DLD1 (cell line): ENCODE measurements around the gene NEDD1.

ENCODE experiments used
- in situ Hi-C: cut with HindIII; loops from 2 replicates; pipeline ENCODE4 v1.10.0; 2017; ENCODE audit warnings: low sequenced_read_pairs

NEDD1 gene

GRCh38 chr12:96901175-96901574, 5.9 kb upstream of the NEDD1 start:
- in situ Hi-C loops, result no loop called here

DNA sequence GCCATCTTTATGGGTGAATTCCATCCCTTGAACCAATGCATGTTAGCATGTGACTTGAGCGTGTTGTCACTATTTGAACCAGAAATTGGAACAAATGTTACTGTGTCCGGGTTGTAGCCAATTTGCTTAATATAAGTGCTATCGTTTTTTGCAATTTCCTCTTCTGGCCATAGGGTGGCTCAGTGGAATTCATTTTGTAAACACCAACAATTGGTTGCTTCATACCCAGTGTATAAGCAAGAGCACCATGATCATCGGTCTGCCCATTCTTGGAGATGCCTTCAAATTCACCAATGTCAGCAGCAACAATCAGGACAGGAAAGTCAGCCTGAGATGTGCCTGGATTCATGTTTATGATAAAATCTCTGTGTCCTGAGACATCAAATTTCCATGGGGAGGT, 5.0 kb upstream of the NEDD1 start:
- in situ Hi-C loops, result no loop called here

DNA sequence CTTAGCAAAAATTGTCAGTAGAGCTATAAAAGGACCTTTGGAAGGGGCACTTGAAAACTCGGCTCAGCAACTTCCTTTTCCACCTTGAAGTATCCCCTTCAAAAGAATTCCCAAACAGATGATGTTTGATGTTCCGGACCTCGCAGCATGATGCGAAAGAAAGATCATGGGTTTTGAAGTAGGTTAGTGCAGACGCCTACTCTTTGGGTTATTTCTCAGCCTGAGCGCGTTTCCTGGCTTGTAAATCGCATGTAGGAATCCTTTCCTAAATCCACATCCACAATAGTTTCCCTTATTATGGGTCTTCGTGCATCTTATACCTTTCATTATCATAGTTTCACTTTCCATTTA, 584 bp upstream of the NEDD1 start:
- in situ Hi-C loops, result no loop called here

DNA sequence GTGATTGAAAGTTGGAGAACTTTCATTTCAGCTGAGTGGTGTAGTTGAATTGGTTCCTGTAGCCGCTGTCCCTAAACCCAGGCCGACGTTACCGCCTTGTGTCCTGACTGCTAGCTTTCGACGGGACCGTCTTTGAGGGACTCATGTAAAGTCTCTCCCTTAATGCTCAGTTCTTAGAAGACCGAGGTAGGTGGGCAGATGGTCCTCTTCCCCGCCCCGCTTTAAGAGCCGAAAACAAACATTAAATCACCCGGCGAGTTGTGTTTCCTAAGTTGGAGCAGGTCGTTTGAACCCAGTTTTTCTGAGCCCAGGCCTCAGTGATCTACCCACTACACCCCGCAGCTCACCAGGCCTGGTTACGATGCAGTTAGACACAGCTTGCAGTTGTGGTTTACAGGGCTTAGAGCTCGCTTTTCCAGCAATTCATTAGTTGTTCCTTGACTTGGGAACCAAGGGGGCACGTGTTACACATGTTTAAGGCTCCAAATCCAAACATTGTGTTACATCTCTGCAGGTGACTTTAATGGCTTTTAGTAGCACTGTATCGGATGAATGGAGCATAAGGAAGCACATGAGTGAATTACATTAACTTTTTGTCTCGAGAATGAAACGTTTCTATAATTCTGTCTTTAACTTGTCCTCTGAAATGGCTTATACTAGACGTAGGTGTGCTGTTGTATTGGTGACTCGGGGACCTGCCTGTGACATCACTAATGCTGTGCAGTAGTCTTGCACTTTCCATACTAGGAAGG, 790 bp downstream of the NEDD1 start:
- in situ Hi-C loops, result no loop called here

DNA sequence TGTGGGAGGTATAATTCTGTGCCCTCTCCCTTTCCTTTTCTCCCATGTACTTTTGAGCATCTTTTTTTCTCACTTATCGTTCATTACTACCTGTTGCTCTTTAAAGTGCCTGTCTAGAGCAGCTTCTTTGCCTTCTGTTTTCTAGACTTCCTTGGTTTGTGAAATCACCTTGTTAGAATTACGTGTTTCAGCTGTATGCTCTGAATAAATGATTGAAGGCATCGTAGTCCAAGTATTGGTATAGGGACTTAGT, 1.3 kb downstream of the NEDD1 start:
- in situ Hi-C loops, result no loop called here

DNA sequence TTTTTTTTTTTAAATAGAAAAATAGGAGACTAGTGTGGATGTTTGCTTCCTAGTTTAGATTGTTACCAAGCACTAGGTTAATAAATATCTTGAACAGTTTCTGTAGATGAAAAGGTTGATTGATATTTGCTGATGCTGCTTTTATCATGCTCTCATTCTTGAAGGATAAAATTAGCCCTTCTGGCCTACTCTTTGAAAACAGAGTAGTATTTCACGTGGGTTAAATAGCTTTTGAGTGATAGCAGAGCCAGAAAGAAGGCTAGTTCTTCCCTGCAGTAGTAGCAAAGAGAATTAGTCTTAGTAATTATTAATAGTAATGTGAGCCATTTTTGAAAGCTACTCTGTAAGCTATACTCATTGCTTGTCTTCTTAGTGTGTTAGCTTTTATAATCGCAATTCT, 5.2 kb downstream of the NEDD1 start:
- in situ Hi-C loops, result no loop called here

DNA sequence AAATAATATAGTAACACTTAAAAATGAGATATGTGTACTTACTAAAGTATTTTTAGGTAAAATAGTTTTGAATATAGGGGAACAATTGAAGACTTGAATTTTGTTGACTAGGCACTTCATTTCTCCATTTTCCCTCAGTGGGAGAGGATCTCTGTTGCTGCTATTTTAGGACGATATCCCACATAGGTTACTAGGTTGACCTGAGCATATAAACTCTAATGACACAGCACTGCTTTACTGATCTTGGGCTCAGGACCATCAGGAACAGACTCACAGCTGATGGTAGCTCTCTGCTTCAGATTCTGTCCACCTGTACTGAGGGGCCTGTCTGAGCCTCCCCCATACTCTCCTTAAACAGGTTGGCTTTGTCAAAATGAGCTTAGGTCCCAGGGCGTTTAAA, 5.9 kb downstream of the NEDD1 start:
- in situ Hi-C loops, result no loop called here

DNA sequence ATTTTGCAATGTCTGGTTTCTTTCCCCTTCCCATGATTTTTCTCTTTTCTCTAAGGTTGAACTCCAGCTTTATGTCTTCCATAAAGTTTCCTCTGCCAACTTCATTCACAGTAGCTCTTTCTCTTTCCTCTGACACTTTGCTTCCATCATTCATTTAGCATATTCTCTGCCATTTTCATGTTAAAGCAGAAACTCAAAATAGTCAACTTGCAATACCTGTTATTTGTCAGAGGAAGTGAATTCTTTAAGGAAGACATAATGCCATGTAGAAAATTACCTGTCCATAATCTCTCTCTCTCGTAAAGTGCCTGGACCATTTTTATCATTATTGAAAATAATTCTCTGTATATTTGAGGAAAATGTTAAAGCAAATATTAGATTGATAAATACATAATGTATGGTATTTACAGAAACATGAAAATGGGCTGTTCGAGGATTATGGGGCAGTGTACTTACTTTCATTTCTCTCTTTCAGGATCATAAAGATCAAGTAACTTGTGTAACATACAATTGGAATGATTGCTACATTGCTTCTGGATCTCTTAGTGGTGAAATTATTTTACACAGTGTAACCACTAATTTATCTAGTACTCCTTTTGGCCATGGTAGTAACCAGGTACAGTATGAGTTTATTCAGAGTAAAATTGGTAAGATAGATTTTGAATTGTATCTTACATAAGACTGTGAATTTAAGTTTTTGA, 12.6 kb downstream of the NEDD1 start:
- in situ Hi-C loops, result no loop called here

GRCh38 chr12:96948782-96949181, 41.7 kb downstream of the NEDD1 start:
- in situ Hi-C loops, result no loop called here

- in situ Hi-C loops, result no loop called here
Observed at GRCh38 chr12:96979532-96979931, 72.5 kb downstream of the NEDD1 start.

DNA sequence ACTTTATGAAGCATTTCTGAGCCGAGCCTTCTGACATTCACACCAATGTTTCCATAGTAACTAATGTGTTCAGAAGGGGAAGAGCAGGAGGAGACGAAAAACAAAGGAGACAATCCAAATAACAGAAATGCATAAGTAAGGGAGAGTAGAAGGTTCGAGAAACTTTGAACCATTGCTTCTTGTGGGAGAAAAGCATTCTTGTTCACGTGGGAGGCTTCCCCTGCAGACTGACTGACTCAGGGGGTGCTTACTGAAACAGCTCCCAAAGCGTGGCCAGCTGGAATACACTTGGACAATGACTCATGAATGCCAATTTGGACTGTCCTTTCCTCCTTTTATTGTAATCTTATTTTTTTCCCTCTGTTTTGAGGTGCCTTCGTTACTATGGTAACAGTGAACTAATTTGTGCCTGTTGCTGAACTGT, 73.9 kb downstream of the NEDD1 start:
- in situ Hi-C loops, result no loop called here

DNA sequence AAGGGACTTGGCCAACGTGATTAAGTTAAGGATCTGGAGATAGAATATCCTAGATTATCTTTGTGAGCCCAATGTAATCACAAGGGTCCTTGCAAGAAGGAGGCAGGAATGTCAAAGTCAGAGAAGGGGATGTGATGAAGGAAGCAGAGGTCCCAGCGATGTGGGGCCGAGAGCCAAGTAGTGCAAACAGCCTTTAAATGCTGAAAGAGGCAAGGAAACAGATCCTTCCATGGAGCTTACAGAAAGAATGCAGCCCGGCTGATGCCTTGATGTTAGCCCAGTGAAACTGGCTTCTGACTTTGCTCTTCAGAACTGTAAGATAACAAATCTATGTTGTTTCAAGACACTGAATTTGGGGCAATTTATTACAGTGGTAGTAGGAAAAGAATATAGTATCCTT, 74.9 kb downstream of the NEDD1 start:
- in situ Hi-C loops, result no loop called here

DNA sequence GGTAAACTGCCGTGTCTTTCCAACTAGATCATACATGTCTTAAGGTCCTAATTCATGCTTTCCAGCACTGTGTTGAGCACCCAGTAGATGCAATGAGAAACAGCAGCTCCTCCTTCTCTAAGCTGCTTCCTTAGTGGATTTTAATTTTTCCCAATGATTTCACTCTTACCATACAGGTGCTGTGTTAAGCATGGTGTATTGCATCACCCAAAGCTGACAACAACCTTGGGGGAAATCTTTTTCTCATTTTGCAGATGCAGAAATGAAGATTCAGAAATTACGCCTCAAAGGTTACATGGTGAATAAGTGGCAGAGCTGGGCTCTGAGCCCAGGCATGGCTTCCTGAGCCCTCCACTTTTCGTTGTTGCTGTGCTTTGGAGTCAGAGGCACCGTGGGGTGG, 75.6 kb downstream of the NEDD1 start:
- in situ Hi-C loops, result no loop called here

DNA sequence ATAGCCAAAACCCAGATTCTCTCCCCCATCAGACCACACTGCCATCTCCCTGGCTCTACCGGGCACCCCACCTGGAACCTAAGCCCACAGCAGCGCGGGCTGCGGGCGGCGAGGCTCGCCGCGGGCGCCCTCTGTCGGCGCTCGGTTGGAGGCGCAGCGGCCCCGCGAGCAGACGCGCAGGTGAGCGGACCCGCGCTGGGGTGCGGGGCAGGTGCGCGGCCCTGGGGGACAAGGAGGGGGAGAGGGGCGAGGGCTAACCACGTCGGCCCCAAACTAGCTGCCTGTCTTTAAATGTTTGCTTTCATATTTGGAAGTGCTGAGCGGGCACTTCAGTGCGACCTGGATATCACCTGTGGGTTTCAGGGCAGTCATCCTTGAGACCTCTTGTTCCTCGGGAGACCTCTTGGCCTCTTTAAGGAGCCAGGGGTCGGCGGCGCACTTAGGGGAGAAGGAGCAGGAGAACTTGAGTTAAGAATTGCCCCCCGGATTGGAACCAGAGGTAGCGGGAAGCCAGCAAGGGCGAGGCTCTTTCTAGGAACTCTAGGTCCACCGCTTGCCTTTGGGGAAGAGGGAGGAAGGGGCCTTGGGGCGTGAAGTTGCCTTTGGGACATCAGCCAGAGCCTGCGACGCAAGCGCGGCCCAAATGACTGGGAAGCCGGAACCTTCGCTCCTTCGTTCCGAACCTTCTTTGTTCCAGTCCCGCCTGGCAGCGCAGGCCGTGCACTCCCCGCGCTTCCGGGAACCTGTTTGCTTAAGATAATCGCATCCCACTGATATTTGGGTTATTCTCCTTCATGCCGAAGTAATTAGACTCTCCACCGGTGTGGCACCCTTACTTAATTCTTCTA, 78.7 kb downstream of the NEDD1 start:
- in situ Hi-C loops, result no loop called here

DNA sequence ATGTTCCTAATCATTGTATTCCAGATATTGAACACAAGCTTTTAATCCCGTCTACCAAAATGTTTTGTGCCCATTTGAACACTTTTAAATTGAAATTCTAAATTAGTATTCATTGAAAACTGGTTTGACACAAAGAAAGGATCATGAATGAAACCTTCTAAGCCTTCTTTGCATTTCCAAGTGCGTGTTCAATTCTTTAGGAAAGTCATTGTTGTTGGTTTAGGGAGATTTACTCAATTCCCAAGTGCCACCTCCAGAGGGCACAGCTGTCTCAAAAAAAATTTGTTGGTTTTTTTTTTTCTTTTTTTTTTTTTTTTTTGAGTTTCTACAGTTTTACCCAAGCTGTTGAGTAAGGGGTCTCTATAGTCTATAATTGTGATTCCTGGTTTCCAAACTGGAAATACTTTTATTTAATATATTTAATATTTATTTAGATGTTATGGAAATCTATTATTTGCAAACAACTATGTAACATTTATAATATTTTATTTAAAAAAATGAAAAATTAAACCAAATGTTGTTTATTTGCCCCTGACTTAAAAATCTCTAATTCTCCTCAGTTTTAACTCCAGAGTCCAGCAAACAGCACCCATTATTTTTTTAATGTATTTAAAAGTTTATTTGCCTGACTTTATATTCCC, 79.9 kb downstream of the NEDD1 start:
- in situ Hi-C loops, result no loop called here

DNA sequence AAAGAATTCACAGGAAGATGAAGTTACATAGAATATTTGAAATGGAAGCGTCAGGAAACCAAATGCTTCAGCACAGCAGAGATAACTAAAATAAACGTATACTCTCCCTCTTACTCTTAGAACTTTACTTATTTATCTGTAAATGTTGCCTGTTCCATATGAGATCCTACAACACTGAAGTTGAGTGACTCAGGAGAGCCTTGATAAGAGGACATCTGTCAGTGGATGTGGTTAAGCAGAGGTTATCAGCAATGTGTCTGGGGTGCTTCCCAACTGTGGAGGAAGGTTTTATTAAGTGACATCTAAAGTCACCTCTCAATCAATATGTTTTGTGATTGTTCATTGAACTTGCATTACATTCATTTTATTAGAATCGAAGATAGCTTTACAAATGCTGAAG, 81.9 kb downstream of the NEDD1 start:
- in situ Hi-C loops, result no loop called here

GRCh38 chr12:96989916-96990315, 82.9 kb downstream of the NEDD1 start:
- in situ Hi-C loops, result no loop called here

- in situ Hi-C loops, result no loop called here
Observed at GRCh38 chr12:96994900-96995299, 87.8 kb downstream of the NEDD1 start.

DNA sequence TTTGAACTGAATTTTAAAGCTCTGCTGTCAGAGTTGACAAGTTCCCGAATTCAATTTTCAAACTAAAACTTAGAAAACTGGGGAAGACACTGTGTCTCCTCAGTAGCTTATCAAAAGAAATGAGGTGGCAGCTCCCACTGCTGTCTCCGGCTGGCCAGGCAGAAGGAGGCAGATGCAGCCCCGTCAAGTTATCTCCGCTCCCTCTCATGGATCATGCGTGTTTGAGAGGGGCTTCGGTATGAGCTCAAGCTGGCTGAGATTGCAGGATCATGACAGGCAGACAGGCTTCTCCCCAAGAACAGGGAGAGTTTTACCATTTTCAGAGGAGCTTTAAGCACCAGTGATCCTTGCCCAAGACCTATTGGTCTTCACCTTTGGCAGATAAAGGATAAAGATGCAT, 88.8 kb downstream of the NEDD1 start:
- in situ Hi-C loops, result no loop called here

- in situ Hi-C loops, result no loop called here
Observed at GRCh38 chr12:96997797-96998484, 90.9 kb downstream of the NEDD1 start.

- in situ Hi-C loops, result no loop called here
Observed at GRCh38 chr12:97003276-97003675, 96.2 kb downstream of the NEDD1 start.
